ENCODE measurements around the gene GOLGB1.

GOLGB1 gene

DNA sequence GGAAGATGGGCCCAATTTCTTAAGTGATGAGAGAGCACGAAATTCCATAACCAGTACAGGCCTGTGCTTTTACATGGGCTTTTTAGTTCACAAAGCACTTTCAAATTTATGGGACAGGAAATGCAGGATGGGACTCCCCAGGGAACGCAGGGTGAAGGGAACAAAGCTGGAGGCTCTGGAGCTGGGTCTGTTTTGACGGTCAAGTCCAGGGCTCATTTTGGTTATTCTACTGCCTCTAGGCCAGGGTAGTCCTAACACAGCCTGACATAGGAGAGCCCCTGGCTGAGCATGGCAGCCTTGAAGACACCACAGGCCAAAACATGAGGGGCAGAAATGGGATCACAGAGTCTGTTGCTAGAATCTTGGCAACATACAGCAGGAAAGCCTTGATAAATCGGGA, 122.3 kb downstream of the GOLGB1 start:
- no peak for DNase-seq (ENCODE audit: low read depth)

DNA sequence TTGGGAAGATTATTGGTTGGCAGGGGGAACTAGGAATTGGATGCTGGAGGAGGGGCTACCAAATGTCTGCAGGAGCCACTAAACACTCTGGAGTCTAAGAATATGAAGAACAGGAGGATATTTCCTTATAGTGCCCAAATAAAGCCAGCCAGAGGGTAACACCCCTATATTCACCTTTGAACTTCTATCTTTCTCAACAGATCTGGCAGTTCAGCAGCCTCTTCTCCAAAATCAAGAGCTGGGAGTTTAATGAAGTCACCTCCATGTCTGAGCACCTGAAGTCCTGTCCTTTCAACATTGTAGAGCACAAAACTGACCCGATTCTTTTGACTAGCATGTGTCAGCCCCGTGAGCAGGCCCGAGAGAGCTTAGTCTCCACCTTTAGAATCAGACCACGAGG, 123.0 kb downstream of the GOLGB1 start:
- no peak for DNase-seq (ENCODE audit: low read depth)

DNA sequence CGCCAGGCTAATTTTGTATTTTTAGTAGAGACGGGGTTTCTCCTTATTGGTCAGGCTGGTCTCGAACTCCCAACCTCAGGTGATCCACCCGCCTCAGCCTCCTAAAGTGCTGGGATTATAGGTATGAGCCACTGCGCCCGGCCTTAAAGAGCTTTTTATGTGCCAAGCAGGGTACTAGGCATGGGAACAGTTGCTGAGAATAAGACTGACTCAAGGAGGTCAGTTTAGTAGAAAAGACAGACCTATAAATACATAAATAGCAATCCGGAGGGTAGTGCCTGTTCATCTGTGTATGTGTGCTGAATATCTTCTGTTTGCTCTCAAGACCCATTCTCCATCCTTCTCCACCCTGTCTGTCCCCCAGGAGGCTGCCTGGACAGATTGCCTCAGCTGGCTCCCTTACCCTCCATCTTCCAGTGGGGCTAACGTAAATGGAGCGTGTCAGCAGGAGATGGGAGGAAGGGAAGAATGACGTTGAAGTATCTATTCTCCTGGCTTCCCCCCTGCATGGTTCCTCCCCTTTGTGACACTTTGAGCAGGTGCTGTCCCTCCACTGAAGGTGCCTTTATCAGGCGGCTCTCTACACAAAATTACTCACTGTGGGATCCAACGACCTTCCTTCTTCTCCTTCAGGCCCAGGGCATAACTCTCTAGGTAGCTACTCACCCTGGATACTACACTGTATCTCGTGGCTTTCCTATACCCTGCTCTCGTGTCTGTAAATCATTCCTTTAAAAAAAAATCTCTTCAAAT, 125.2 kb downstream of the GOLGB1 start:
- no peak for DNase-seq (ENCODE audit: low read depth)

GRCh38 chr3:121621491-121621890, 128.1 kb downstream of the GOLGB1 start:
- DNase-seq (ENCODE audit: low read depth): no peak

GRCh38 chr3:121619691-121620090, 129.8 kb downstream of the GOLGB1 start:
- no peak for DNase-seq (ENCODE audit: low read depth)
